Stomach (tissue), 4 donors: ENCODE measurements around the gene NOM1.

ENCODE experiments used
- POLR2A ChIP-seq, 4 donors: fragments of 450-650 bp; IDR thresholded peaks; one replicate each; pipeline ENCODE4 v1.6.1; 2016; ENCODE audit warnings: antibody characterized with exemption in 4 of 4, control low read depth in 2 of 4, mild to moderate bottlenecking in 1 of 4, moderate library complexity in 1 of 4
- POLR2AphosphoS5 ChIP-seq, 3 donors: sonication (generic); formaldehyde crosslinking; IDR thresholded peaks; one replicate each; pipeline ENCODE4 v1.6.1; 2016; ENCODE audit warnings: antibody characterized with exemption in 3 of 3
- TF ChIP-seq, protein P1 (sequence below), 7 experiments: fragments of 450-650 bp in 4 of 7; fragments of 200-600 bp in 3 of 7; sonication (generic) in 3 of 7; IDR thresholded peaks; one replicate each; pipeline ENCODE4 v1.5.1; 2016 to 2019; ENCODE audit warnings: antibody characterized with exemption in 7 of 7, control low read depth in 2 of 7, mild to moderate bottlenecking in 1 of 7

DNA sequence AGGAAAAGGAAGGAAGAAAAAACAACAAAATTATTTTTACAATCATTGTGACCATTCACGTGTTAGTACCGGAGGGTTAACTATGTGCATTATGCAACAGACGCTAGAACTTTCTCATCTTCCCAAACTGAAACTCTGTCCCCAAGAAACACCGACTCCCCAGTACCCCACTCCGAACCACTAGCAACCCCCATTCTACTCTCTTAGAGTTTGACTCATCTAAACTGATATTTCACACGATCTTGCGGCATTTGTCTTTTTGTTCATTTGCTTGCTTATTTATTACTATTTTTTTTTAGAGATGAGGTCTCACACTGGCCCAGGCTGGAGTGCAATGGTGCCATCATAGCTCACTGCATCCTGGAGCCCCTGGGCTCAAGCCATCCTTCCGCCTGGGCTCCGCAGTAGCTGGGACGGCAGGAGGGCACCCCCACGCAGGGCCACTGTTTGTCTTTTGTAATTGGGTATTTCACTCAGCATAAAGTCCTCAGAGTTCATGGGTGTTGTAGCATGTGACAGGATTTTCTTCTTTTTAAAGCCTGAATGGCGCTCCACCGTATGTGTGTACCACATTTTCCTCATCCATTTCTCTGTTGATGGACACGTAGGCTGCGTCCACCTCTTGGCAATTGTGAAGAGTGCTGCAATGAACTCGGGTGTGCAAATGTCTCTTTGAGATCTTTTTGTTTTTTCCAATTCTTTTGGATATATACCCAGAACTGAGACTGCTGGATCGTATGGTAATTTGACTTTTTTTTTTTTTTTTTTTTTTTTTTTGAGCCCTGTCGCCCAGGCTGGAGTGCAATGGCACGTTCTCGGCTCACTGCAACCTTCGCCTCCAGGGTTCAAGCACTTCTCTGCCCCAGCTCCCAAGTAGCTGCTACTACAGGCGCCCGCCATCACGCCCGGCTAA, 51.5 kb downstream of the NOM1 start:
- TF ChIP-seq POLR2A (IDR thresholded peaks at IDR 0.05) (no peak), POLR2AphosphoS5 (IDR thresholded peaks at IDR 0.05) (no peak)
- TF ChIP-seq, protein P1, sequence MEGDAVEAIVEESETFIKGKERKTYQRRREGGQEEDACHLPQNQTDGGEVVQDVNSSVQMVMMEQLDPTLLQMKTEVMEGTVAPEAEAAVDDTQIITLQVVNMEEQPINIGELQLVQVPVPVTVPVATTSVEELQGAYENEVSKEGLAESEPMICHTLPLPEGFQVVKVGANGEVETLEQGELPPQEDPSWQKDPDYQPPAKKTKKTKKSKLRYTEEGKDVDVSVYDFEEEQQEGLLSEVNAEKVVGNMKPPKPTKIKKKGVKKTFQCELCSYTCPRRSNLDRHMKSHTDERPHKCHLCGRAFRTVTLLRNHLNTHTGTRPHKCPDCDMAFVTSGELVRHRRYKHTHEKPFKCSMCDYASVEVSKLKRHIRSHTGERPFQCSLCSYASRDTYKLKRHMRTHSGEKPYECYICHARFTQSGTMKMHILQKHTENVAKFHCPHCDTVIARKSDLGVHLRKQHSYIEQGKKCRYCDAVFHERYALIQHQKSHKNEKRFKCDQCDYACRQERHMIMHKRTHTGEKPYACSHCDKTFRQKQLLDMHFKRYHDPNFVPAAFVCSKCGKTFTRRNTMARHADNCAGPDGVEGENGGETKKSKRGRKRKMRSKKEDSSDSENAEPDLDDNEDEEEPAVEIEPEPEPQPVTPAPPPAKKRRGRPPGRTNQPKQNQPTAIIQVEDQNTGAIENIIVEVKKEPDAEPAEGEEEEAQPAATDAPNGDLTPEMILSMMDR (IDR thresholded peaks at IDR 0.05), result no peak
